Fibroblast of lung (primary cell): Measurements from ENCODE around the gene C4orf50. TPM values are rescaled to one million over a fixed set of nuclear protein-coding genes. Genes with fewer than 3 reads are reported as not detected.

ENCODE experiments used
- DNase-seq, 2 donors: peaks; one replicate each; pipeline versions ENCODE4 v3.0.0 to v3.0.0-alpha.2; 2010; ENCODE audit warnings: low read depth in 2 of 2
- H2AFZ ChIP-seq: 2 replicates; pipeline ENCODE4 v1.5.1; 2012; ENCODE audit warnings: low read length, control low read depth, inconsistent platforms
- H3K27ac ChIP-seq: 2 replicates; pipeline ENCODE4 v1.5.1; 2011; ENCODE audit warnings: low read length, control low read depth; ENCODE audit not compliant: insufficient read depth
- H3K27me3 ChIP-seq: 2 replicates; pipeline ENCODE4 v1.5.1; 2011; ENCODE audit warnings: mild to moderate bottlenecking, low read length; ENCODE audit not compliant: control insufficient read depth, insufficient read depth
- H3K36me3 ChIP-seq: 2 replicates; pipeline ENCODE4 v1.5.1; 2011; ENCODE audit warnings: low read length; ENCODE audit not compliant: control insufficient read depth, insufficient read depth
- H3K4me1 ChIP-seq: 2 replicates; pipeline ENCODE4 v1.5.1; 2011; ENCODE audit warnings: low read length; ENCODE audit not compliant: control insufficient read depth, insufficient read depth; ENCODE audit errors: extremely low read depth
- H3K4me2 ChIP-seq: 2 replicates; pipeline ENCODE4 v1.5.1; 2011; ENCODE audit warnings: low read length, control low read depth; ENCODE audit not compliant: insufficient read depth; ENCODE audit errors: extremely low read depth
- H3K4me3 ChIP-seq, 4 experiments: fragments of 200-600 bp in 1 of 4; sonication (generic) in 1 of 4; replicated peaks in 1 of 4; 2 replicates each; pipeline ENCODE4 v1.5.1; 2011 to 2016; ENCODE audit warnings: low read length in 4 of 4, low read depth in 3 of 4, mild to moderate bottlenecking in 3 of 4, control low read depth in 2 of 4, inconsistent platforms in 1 of 4, mixed read lengths in 1 of 4; ENCODE audit not compliant: insufficient read depth in 1 of 4; ENCODE audit errors: control extremely low read depth in 1 of 4
- H3K79me2 ChIP-seq: 2 replicates; pipeline ENCODE4 v1.5.1; 2012; ENCODE audit warnings: mild to moderate bottlenecking, low read length, inconsistent platforms; ENCODE audit not compliant: control insufficient read depth, insufficient read depth
- H3K9ac ChIP-seq: 2 replicates; pipeline ENCODE4 v1.5.1; 2011; ENCODE audit warnings: mild to moderate bottlenecking, low read length, control low read depth; ENCODE audit not compliant: insufficient read depth
- H3K9me3 ChIP-seq: 2 replicates; pipeline ENCODE4 v1.5.1; 2012; ENCODE audit warnings: low read depth, low read length; ENCODE audit not compliant: control insufficient read depth, insufficient read depth
- H4K20me1 ChIP-seq: 2 replicates; pipeline ENCODE4 v1.5.1; 2011; ENCODE audit warnings: low read length; ENCODE audit not compliant: control insufficient read depth, insufficient read depth; ENCODE audit errors: extremely low read depth
- EZH2 ChIP-seq: IDR thresholded peaks from 2 replicates; pipeline ENCODE4 v1.5.1; 2012; ENCODE audit warnings: low read length, control low read depth, mild to moderate bottlenecking; ENCODE audit errors: missing control alignments
- polyA plus RNA-seq, 2 donors: library from polyadenylated mRNA; depleted of rRNA in 1 of 2; stranded (reverse) in 1 of 2; unstranded in 1 of 2; fragments of >200 nt; gene quantifications; 2 replicates each; pipeline ENCODE4 v1.2.1, GENCODE V29; 2011 to 2012; ENCODE audit warnings: missing spikeins in 1 of 2
- total RNA-seq: library from RNA; depleted of rRNA; stranded (reverse); fragments of >200 nt; gene quantifications from 2 replicates; pipeline ENCODE4 v1.2.1, GENCODE V29; 2014
- TF ChIP-seq, protein P1 (sequence below), 2 donors: IDR thresholded peaks in 1 of 2; conservative IDR thresholded peaks in 1 of 2; 1 replicate in 1 of 2; 2 replicates in 1 of 2; pipeline ENCODE4 v1.5.1; 2011 to 2012; ENCODE audit warnings: low read length in 2 of 2, control low read depth in 1 of 2, inconsistent platforms in 1 of 2, low read depth in 1 of 2, mild to moderate bottlenecking in 1 of 2

C4orf50 gene
- total and polyA plus RNA-seq, 2 donors (not counting 1 experiment from before 2014, with no cell fraction given), result not detected

DNA sequence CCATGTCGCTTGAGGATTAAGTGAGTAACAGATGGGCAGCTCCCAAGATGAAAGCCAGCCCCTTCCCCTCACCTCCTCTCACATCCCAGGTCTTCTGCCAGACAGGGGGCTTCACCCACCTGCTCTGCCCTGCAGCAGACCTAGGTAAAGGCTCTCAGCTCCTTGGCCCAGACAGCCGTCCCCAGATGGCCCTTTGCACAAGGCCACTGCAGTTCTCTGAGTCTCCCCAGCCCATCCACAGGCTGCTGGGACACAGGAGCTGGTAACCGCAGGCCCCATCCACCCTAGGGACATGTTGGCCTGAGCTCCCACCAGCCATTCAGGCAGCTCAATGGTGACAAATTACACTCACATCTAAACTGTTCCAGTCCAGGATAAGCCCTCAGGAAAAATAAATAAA is 15.3 kb downstream of the C4orf50 start:
- Histone ChIP-seq H3K4me1 (no peaks in the 10 kb centered on the region), H3K36me3 (no peaks in the 10 kb centered on the region), H3K9me3 (no peaks in the 10 kb centered on the region), H3K4me2 (no peak overlapping the region), H2AFZ (no peak overlapping the region), H3K79me2 (no peaks in the 10 kb centered on the region), H4K20me1 (no peaks in the 10 kb centered on the region), H3K9ac (no peak overlapping the region), H3K4me3 (no peak overlapping the region), H3K27ac (no peak overlapping the region), H3K27me3 (no peaks in the 10 kb centered on the region)
- no peak for DNase-seq
- TF ChIP-seq, protein P1, sequence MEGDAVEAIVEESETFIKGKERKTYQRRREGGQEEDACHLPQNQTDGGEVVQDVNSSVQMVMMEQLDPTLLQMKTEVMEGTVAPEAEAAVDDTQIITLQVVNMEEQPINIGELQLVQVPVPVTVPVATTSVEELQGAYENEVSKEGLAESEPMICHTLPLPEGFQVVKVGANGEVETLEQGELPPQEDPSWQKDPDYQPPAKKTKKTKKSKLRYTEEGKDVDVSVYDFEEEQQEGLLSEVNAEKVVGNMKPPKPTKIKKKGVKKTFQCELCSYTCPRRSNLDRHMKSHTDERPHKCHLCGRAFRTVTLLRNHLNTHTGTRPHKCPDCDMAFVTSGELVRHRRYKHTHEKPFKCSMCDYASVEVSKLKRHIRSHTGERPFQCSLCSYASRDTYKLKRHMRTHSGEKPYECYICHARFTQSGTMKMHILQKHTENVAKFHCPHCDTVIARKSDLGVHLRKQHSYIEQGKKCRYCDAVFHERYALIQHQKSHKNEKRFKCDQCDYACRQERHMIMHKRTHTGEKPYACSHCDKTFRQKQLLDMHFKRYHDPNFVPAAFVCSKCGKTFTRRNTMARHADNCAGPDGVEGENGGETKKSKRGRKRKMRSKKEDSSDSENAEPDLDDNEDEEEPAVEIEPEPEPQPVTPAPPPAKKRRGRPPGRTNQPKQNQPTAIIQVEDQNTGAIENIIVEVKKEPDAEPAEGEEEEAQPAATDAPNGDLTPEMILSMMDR (conservative IDR thresholded peaks at IDR 0.05 in 1 of 2, IDR thresholded peaks at IDR 0.05 in 1 of 2; ENCODE audit: low read depth in 1 of 2, low read length in 2 of 2), result no peak
- no peak for TF ChIP-seq EZH2

- no peak for TF ChIP-seq EZH2
- TF ChIP-seq, protein P1 (conservative IDR thresholded peaks at IDR 0.05 in 1 of 2, IDR thresholded peaks at IDR 0.05 in 1 of 2; ENCODE audit: low read depth in 1 of 2, low read length in 2 of 2), result no peak
- no peak for DNase-seq
- Histone ChIP-seq H3K4me1 (no peaks in the 10 kb centered on the region), H4K20me1 (no peaks in the 10 kb centered on the region), H2AFZ (no peak overlapping the region), H3K36me3 (no peaks in the 10 kb centered on the region), H3K79me2 (no peaks in the 10 kb centered on the region), H3K27ac (no peak overlapping the region), H3K27me3 (no peaks in the 10 kb centered on the region), H3K9ac (no peak overlapping the region), H3K9me3 (no peaks in the 10 kb centered on the region), H3K4me2 (no peak overlapping the region), H3K4me3 (no peak overlapping the region)
Measured at GRCh38 chr4:6002492-6002833, 15.8 kb downstream of the C4orf50 start.

DNA sequence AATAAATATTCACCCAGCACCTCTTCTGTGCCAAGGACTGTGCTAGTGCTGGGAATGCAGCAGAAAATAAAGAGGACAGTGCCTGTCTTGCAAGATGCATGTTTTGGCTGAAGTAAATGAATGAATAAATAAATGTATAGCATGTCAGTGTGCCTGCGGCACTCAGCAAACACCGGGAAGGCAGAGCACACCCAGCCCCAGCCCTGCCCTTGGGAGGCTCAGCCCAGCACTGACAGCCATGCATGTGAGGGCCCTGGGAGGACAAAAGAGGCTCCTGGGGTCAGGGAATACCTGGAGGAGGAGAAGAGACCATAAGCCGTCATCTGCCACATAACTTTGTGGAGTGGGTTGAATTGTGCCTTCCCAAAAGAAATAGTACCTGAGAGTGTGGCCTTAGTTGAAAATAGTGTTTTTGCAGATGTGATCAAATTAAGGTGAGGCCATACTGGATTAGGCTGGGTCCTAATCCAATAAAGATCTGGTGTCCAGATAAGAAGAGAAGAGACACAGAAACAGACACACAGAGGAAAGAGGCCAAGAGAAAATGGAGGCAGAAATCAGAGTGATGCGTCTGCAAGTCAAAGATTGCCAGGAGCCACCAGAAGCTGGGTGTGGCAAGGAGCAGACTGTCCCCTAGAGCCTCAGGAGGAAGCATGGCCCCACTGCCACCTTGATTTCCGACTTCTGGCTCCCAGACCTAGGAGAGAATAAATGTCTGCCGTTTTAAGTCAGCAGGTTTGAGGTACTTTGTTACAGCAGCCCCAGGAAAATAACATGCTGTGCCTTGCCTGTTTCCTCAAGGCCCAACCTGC is 16.3 kb downstream of the C4orf50 start:
- H2AFZ ChIP-seq, result no peak overlapping the region
- H3K4me3 ChIP-seq, result no peak overlapping the region
- DNase-seq, result no peak
- no peaks in the 10 kb centered on the region for H3K27me3 ChIP-seq
- no peak overlapping the region for H3K9ac ChIP-seq
- no peaks in the 10 kb centered on the region for H3K36me3 ChIP-seq
- TF ChIP-seq EZH2, result no peak
- TF ChIP-seq, protein P1 (conservative IDR thresholded peaks at IDR 0.05 in 1 of 2, IDR thresholded peaks at IDR 0.05 in 1 of 2; ENCODE audit: low read depth in 1 of 2, low read length in 2 of 2), result no peak
- no peak overlapping the region for H3K27ac ChIP-seq
- H3K79me2 ChIP-seq, result no peaks in the 10 kb centered on the region
- H3K9me3 ChIP-seq, result no peaks in the 10 kb centered on the region
- H4K20me1 ChIP-seq, result no peaks in the 10 kb centered on the region
- no peak overlapping the region for H3K4me2 ChIP-seq
- no peaks in the 10 kb centered on the region for H3K4me1 ChIP-seq
